HEK293 (cell line): Measurements from ENCODE around the gene PRR36.

ENCODE experiments used
- CTCF ChIP-seq: fragments of 450-650 bp; formaldehyde crosslinking; IDR thresholded peaks from 2 replicates; pipeline ENCODE4 v1.5.1; 2016; ENCODE audit warnings: missing biosample characterization, missing genetic modification characterization
- EGR2 ChIP-seq: fragments of 450-650 bp; formaldehyde crosslinking; IDR thresholded peaks from 2 replicates; pipeline ENCODE4 v1.5.1; 2016; ENCODE audit warnings: low read depth, missing biosample characterization, missing genetic modification characterization
- GLI4 ChIP-seq: fragments of 450-650 bp; formaldehyde crosslinking; IDR thresholded peaks from 2 replicates; pipeline ENCODE4 v1.5.1; 2016; ENCODE audit warnings: missing biosample characterization, missing genetic modification characterization
- REST ChIP-seq: fragments of 450-650 bp; formaldehyde crosslinking; IDR thresholded peaks from 2 replicates; pipeline ENCODE4 v1.5.1; 2016; ENCODE audit warnings: missing biosample characterization, missing genetic modification characterization
- WT1 ChIP-seq: fragments of 450-650 bp; formaldehyde crosslinking; IDR thresholded peaks from 2 replicates; pipeline ENCODE4 v1.5.1; 2016; ENCODE audit warnings: missing biosample characterization, missing genetic modification characterization
- YY1 ChIP-seq: fragments of 450-650 bp; formaldehyde crosslinking; IDR thresholded peaks from 2 replicates; pipeline ENCODE4 v1.5.1; 2018; ENCODE audit warnings: missing biosample characterization, missing genetic modification characterization
- ZBTB21 ChIP-seq: fragments of 450-650 bp; formaldehyde crosslinking; IDR thresholded peaks from 2 replicates; pipeline ENCODE4 v1.5.1; 2017; ENCODE audit warnings: missing biosample characterization, missing genetic modification characterization
- ZNF175 ChIP-seq: fragments of 450-650 bp; formaldehyde crosslinking; IDR thresholded peaks from 2 replicates; pipeline ENCODE4 v1.5.1; 2016; ENCODE audit warnings: missing biosample characterization, missing genetic modification characterization
- ZNF274 ChIP-seq, 2 experiments: fragments of 200-500 bp in 1 of 2; fragments of 450-650 bp in 1 of 2; sonication (Bioruptor generic) in 1 of 2; formaldehyde crosslinking in 1 of 2; IDR thresholded peaks; 2 replicates each; pipeline versions ENCODE4 v1.5.1 to v1.6.1; 2014 to 2016; ENCODE audit warnings: borderline replicate concordance in 1 of 2, inconsistent platforms in 1 of 2, low read length in 1 of 2, missing biosample characterization in 1 of 2, missing genetic modification characterization in 1 of 2
- ZNF292 ChIP-seq: fragments of 450-650 bp; formaldehyde crosslinking; IDR thresholded peaks from 2 replicates; pipeline ENCODE4 v1.5.1; 2016; ENCODE audit warnings: low read depth, missing biosample characterization, missing genetic modification characterization, borderline replicate concordance
- ZNF404 ChIP-seq: fragments of 450-650 bp; formaldehyde crosslinking; IDR thresholded peaks from 2 replicates; pipeline ENCODE4 v1.5.1; 2017; ENCODE audit warnings: missing biosample characterization, missing genetic modification characterization
- ZNF777 ChIP-seq: fragments of 450-650 bp; formaldehyde crosslinking; IDR thresholded peaks from 2 replicates; pipeline ENCODE4 v1.5.1; 2017; ENCODE audit warnings: missing biosample characterization, missing genetic modification characterization, borderline replicate concordance
- ZNF792 ChIP-seq: fragments of 450-650 bp; formaldehyde crosslinking; IDR thresholded peaks from 2 replicates; pipeline ENCODE4 v1.5.1; 2016; ENCODE audit warnings: missing biosample characterization, missing genetic modification characterization
- ZXDB ChIP-seq: fragments of 450-650 bp; formaldehyde crosslinking; IDR thresholded peaks from 2 replicates; pipeline ENCODE4 v1.5.1; 2016; ENCODE audit warnings: missing biosample characterization, missing genetic modification characterization

GRCh38 chr19:7879836-7880235 lies 5.6 kb upstream of the PRR36 start:
- no peak for TF ChIP-seq ZNF274 (IDR thresholded peaks at IDR 0.05; ENCODE audit: low read length)
- TF ChIP-seq ZNF274 (tag by site-specific recombination; IDR thresholded peaks at IDR 0.05; ENCODE audit: borderline replicate concordance): no peak
- no peak for TF ChIP-seq CTCF
- TF ChIP-seq ZNF777: no peak
- no peak for TF ChIP-seq ZNF404 (tag by site-specific recombination)
- no peak for TF ChIP-seq GLI4 (tag by site-specific recombination)
- no peak for TF ChIP-seq EGR2 (tag by site-specific recombination)
- no peak for TF ChIP-seq ZNF792 (tag by site-specific recombination)
- TF ChIP-seq REST (tag by site-specific recombination): no peak
- no peak for TF ChIP-seq YY1 (tag by site-specific recombination)
- TF ChIP-seq ZNF175 (tag by site-specific recombination): no peak
- TF ChIP-seq ZXDB: no peak
- no peak for TF ChIP-seq ZBTB21 (tag by site-specific recombination)
- TF ChIP-seq WT1 (tag by site-specific recombination): no peak
- no peak for TF ChIP-seq ZNF292 (tag by site-specific recombination)
